NB4 (cell line): ENCODE data around the gene ETV3L.

Experiments
- CTCF ChIP-seq: IDR thresholded peaks from one replicate; pipeline ENCODE4 v1.5.1; 2012; ENCODE audit warnings: low read depth, low read length
- POLR2A ChIP-seq: IDR thresholded peaks from 2 replicates; pipeline ENCODE4 v1.6.1; 2011; ENCODE audit warnings: mild to moderate bottlenecking; ENCODE audit not compliant: insufficient read length; ENCODE audit errors: extremely low read depth

DNA sequence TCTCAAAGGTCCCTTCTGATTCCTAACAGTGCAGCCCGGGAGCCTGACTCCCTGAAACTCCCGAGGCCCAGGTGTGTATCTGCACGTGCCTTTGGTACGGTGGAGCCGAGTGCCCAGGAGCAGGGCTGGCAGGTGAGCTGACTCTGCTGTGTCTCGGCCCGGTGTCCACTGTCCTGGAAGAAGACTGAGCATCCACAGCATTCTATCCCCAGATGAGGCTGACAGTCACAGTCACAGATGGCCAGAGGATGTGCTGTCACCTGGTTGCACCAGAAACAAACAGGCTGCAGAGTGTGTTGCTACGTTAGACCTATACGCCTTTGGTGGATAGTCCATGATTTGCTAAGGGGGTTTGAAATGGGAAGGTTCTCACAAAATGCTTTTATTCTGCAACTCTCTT lies 9.8 kb downstream of the ETV3L start:
- no peak for TF ChIP-seq CTCF
- TF ChIP-seq POLR2A = no peak
